Keratinocyte (primary cell): ENCODE results near the gene SLC25A52.

Source experiments
- EZH2 ChIP-seq: IDR thresholded peaks from one replicate; pipeline ENCODE4 v1.6.1; 2012; ENCODE audit warnings: inconsistent platforms, mild to moderate bottlenecking, low read length, moderate library complexity
- TF ChIP-seq, protein P1 (sequence below), 3 experiments: IDR thresholded peaks in 1 of 3; conservative IDR thresholded peaks in 1 of 3; optimal IDR thresholded peaks in 1 of 3; 2 replicates in 2 of 3; 3 replicates in 1 of 3; pipeline versions ENCODE3 to v1.5.1; 2011; ENCODE audit warnings: low read length in 3 of 3, mild to moderate bottlenecking in 3 of 3, moderate library complexity in 2 of 3, control low read depth in 1 of 3, inconsistent platforms in 1 of 3; ENCODE audit not compliant: insufficient read depth in 2 of 3; ENCODE audit errors: extremely low read depth in 1 of 3

DNA sequence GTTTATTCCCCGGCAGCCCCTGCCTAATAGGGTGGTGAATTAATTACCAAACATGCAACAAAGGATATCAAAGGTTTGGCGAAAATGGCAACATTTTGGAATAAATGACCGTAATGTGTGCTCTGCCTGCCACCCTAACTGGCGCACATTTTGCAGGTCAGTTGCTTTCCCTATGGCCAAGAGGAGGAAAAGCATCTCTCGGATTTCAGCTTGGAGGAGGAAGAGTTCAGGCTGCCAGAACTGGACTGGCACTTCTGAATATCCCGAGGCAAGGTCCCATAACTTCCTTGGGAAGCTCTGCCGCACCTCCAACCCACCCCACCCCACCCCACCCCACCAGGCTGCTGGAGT lies 37.1 kb downstream of the SLC25A52 start:
- TF ChIP-seq, protein P1, sequence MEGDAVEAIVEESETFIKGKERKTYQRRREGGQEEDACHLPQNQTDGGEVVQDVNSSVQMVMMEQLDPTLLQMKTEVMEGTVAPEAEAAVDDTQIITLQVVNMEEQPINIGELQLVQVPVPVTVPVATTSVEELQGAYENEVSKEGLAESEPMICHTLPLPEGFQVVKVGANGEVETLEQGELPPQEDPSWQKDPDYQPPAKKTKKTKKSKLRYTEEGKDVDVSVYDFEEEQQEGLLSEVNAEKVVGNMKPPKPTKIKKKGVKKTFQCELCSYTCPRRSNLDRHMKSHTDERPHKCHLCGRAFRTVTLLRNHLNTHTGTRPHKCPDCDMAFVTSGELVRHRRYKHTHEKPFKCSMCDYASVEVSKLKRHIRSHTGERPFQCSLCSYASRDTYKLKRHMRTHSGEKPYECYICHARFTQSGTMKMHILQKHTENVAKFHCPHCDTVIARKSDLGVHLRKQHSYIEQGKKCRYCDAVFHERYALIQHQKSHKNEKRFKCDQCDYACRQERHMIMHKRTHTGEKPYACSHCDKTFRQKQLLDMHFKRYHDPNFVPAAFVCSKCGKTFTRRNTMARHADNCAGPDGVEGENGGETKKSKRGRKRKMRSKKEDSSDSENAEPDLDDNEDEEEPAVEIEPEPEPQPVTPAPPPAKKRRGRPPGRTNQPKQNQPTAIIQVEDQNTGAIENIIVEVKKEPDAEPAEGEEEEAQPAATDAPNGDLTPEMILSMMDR (optimal IDR thresholded peaks at IDR 0.05 in 1 of 3, IDR thresholded peaks at IDR 0.05 in 1 of 3, conservative IDR thresholded peaks at IDR 0.05 in 1 of 3; ENCODE audit: extremely low read depth in 1 of 3, insufficient read depth in 2 of 3, low read length in 3 of 3) = no peak
- no peak for TF ChIP-seq EZH2
